HepG2 (cell line): ENCODE data around the gene TEAD1. TPM values are rescaled to one million over a fixed set of nuclear protein-coding genes. Genes with fewer than 3 reads are reported as not detected.

Experiments
- ATAC-seq: fragments of 200-7000 bp; cut with Tn5 transposase; 3 replicates; pipeline ENCODE4 v1.9.1; 2020; ENCODE audit warnings: mild to moderate bottlenecking, moderate library complexity
- BruUV-seq: library from RNA; stranded (reverse); fragments of 400-500 nt; replicated peaks from 2 replicates; lab custom pipeline; 2021; lab: Mats Ljungman, UMichigan
- CTCF ChIA-PET: fragments of 300-600 bp; formaldehyde crosslinking; extraction: SDS; loops from one replicate; lab custom pipeline; 2021; ENCODE audit warnings: low total read pairs, inconsistent platforms, low intra/inter-chr PET ratio; lab: Yijun Ruan, JAX
- POLR2A ChIA-PET: fragments of 350-600 bp; sonication (Branson Sonifier 250); formaldehyde crosslinking; loops from one replicate; lab custom pipeline; 2020; ENCODE audit warnings: antibody characterized with exemption, inconsistent platforms; lab: Yijun Ruan, JAX
- DNase-seq: peaks from one replicate; pipeline ENCODE4 v3.0.0-alpha.2; 2015; ENCODE audit warnings: low spot score
- FAIRE-seq: peaks from 3 replicates; lab custom pipeline; 2011; peaks lifted over from hg19 to GRCh38; lab: Jason Lieb, UNC
- H2AFZ ChIP-seq: one replicate; pipeline ENCODE4 v1.6.1; 2011; ENCODE audit warnings: low read length, inconsistent platforms
- H3K27ac ChIP-seq: fragments of 300-600 bp; 3 replicates; pipeline ENCODE4 v1.8.0; 2011; ENCODE audit warnings: mixed run types, mild to moderate bottlenecking, mixed read lengths, low read length, inconsistent platforms; ENCODE audit not compliant: insufficient read depth; ENCODE audit errors: extremely low read length
- H3K27me3 ChIP-seq, 2 experiments: fragments of 200-600 bp in 1 of 2; 2 replicates in 1 of 2; 3 replicates in 1 of 2; pipeline versions ENCODE4 v1.6.0 to v1.8.0; 2011; ENCODE audit warnings: low read length in 2 of 2, mild to moderate bottlenecking in 2 of 2, moderate library complexity in 2 of 2, inconsistent platforms in 1 of 2; ENCODE audit not compliant: insufficient read depth in 2 of 2, control insufficient read depth in 1 of 2
- H3K36me3 ChIP-seq, 2 experiments: fragments of 200-600 bp in 1 of 2; replicated peaks in 1 of 2; 2 replicates in 1 of 2; 3 replicates in 1 of 2; pipeline versions ENCODE4 v1.5.1 to v1.8.0; 2011; ENCODE audit warnings: low read length in 2 of 2, inconsistent platforms in 1 of 2; ENCODE audit not compliant: insufficient read depth in 2 of 2, control insufficient read depth in 1 of 2
- H3K4me1 ChIP-seq: 2 replicates; pipeline ENCODE4 v1.5.1; 2012; ENCODE audit warnings: low read length, inconsistent platforms; ENCODE audit not compliant: insufficient read depth
- H3K4me2 ChIP-seq: 2 replicates; pipeline ENCODE4 v1.6.0; 2011; ENCODE audit warnings: low read depth, low read length, inconsistent platforms
- H3K4me3 ChIP-seq, 3 experiments: fragments of 200-600 bp in 1 of 3; sonication (generic), shearing (Covaris generic) in 1 of 3; replicated peaks in 1 of 3; 2 replicates each; pipeline ENCODE4 v1.5.1; 2011 to 2016; ENCODE audit warnings: low read length in 3 of 3, inconsistent platforms in 2 of 3, low read depth in 2 of 3, mild to moderate bottlenecking in 2 of 3, control low read depth in 1 of 3, mixed read lengths in 1 of 3; ENCODE audit not compliant: insufficient read depth in 1 of 3
- H3K79me2 ChIP-seq: one replicate; pipeline ENCODE4 v1.6.1; 2011; ENCODE audit warnings: low read length, inconsistent platforms; ENCODE audit not compliant: insufficient read depth
- H3K9ac ChIP-seq: 2 replicates; pipeline ENCODE4 v1.6.0; 2011; ENCODE audit warnings: mild to moderate bottlenecking, low read depth, low read length, inconsistent platforms; ENCODE audit not compliant: insufficient read depth
- H3K9me3 ChIP-seq: 2 replicates; pipeline ENCODE4 v1.5.1; 2012; ENCODE audit warnings: mild to moderate bottlenecking, low read length
- H4K20me1 ChIP-seq: 2 replicates; pipeline ENCODE4 v1.6.0; 2011; ENCODE audit warnings: inconsistent platforms, mild to moderate bottlenecking, low read length, moderate library complexity; ENCODE audit not compliant: insufficient read depth
- BATF2 ChIP-seq: sonication (generic); formaldehyde crosslinking; IDR thresholded peaks from 2 replicates; pipeline ENCODE4 v1.8.0; 2022; ENCODE audit warnings: mild to moderate bottlenecking, missing genetic modification reagents, moderate library complexity
- HIC2 ChIP-seq: sonication (generic); formaldehyde crosslinking; IDR thresholded peaks from 2 replicates; pipeline ENCODE4 v1.9.0; 2022; ENCODE audit warnings: low read depth, missing genetic modification reagents
- IRX3 ChIP-seq: sonication (generic); formaldehyde crosslinking; IDR thresholded peaks from 2 replicates; pipeline ENCODE4 v1.8.1; 2023; ENCODE audit warnings: mild to moderate bottlenecking, low read depth, missing genetic modification reagents, borderline replicate concordance
- ISX ChIP-seq: sonication (generic); formaldehyde crosslinking; conservative IDR thresholded peaks from 2 replicates; pipeline ENCODE4 v1.5.0; 2020; ENCODE audit warnings: missing genetic modification reagents
- MYNN ChIP-seq: sonication (generic); formaldehyde crosslinking; IDR thresholded peaks from 2 replicates; pipeline ENCODE4 v1.4.0; 2020; ENCODE audit warnings: mild to moderate bottlenecking, low read depth, missing genetic modification reagents
- NFIB ChIP-seq: sonication (generic); formaldehyde crosslinking; IDR thresholded peaks from 2 replicates; pipeline ENCODE4 v1.9.0; 2021; ENCODE audit warnings: missing genetic modification reagents, mild to moderate bottlenecking, borderline replicate concordance
- PHF5A ChIP-seq: IDR thresholded peaks from one replicate; pipeline ENCODE4 v1.6.1; 2018; ENCODE audit warnings: low read depth, missing genetic modification reagents; ENCODE audit not compliant: unreplicated experiment
- RXRB ChIP-seq: IDR thresholded peaks from 2 replicates; pipeline ENCODE4 v1.6.1; 2016; ENCODE audit warnings: borderline replicate concordance, missing genetic modification reagents, missing compliant biosample characterization
- TMF1 ChIP-seq: sonication (generic); formaldehyde crosslinking; IDR thresholded peaks from 2 replicates; pipeline ENCODE4 v1.8.1; 2022; ENCODE audit warnings: low read depth, missing genetic modification reagents
- ZNF512B ChIP-seq: sonication (generic); formaldehyde crosslinking; IDR thresholded peaks from 2 replicates; pipeline ENCODE4 v1.5.1; 2020; ENCODE audit warnings: missing genetic modification reagents, mild to moderate bottlenecking, borderline replicate concordance
- ZNF678 ChIP-seq: sonication (generic); formaldehyde crosslinking; IDR thresholded peaks from 2 replicates; pipeline ENCODE4 v1.4.0; 2020; ENCODE audit warnings: mild to moderate bottlenecking, missing genetic modification reagents
- ZSCAN31 ChIP-seq: sonication (generic); formaldehyde crosslinking; IDR thresholded peaks from 2 replicates; pipeline ENCODE4 v1.5.0; 2020; ENCODE audit warnings: low read depth, mild to moderate bottlenecking, missing genetic modification reagents
- ZUFSP ChIP-seq: sonication (generic); formaldehyde crosslinking; IDR thresholded peaks from 2 replicates; pipeline ENCODE4 v1.9.0; 2021; ENCODE audit warnings: missing genetic modification reagents, mild to moderate bottlenecking, borderline replicate concordance
- WGBS: methylation state at CpG from one replicate; pipeline ENCODE4 v1.1.6; 2017; ENCODE audit warnings: low lambda C conversion rate; 5-methylcytosine and 5-hydroxymethylcytosine counted together
- in situ Hi-C: cut with HindIII; loops from 2 replicates; pipeline ENCODE4 v1.10.0; 2017; ENCODE audit warnings: low pct_unique_long_range_greater_than_20kb; ENCODE audit not compliant: extremely low pct_ligation_motif_present
- intact Hi-C: fragments of 100-400 bp; cut with micrococcal nuclease; formaldehyde crosslinking; loops from one replicate; pipeline ENCODE4 v1.10.0; 2022; ENCODE audit not compliant: unreplicated experiment
- polyA plus RNA-seq, 8 experiments: library from polyadenylated mRNA; depleted of rRNA in 3 of 8; stranded (reverse) in 7 of 8; unstranded in 1 of 8; fragments of >200 nt; fragmentation: Illumina TruSeq in 4 of 8; extraction: Trizol in 4 of 8; gene quantifications; 2 replicates each; pipeline versions ENCODE4 v1.2.1 to v1.2.3, GENCODE V29; 2011 to 2016; ENCODE audit warnings: low read depth in 4 of 8, missing spikeins in 1 of 8, mixed read lengths in 1 of 8; ENCODE audit not compliant: insufficient read depth in 1 of 8
- total RNA-seq, 5 experiments: library from RNA; depleted of rRNA; stranded (reverse); fragments of >200 nt; fragmentation: Illumina TruSeq; extraction: Trizol; gene quantifications; 2 replicates each; pipeline ENCODE4 v1.2.3, GENCODE V29; 2016; ENCODE audit warnings: low read depth in 1 of 5
- TF ChIP-seq, protein P1 (sequence below): sonication (generic); formaldehyde crosslinking; IDR thresholded peaks from 2 replicates; pipeline ENCODE4 v1.5.1; 2020; ENCODE audit warnings: missing genetic modification reagents, mild to moderate bottlenecking, borderline replicate concordance
- TF ChIP-seq, protein P2 (sequence below): sonication (generic); formaldehyde crosslinking; conservative IDR thresholded peaks from 2 replicates; pipeline ENCODE4 v1.5.0; 2020; ENCODE audit warnings: missing genetic modification reagents

TEAD1 gene
- total and polyA plus RNA-seq, 2 of the 13 experiments (the other 11 are each of a cell fraction or from before 2014, with no cell fraction given): 20.1 to 30.5 TPM

- no peaks in the 10 kb centered on the region for H4K20me1 ChIP-seq
- no peak overlapping the region for H3K9ac ChIP-seq
- peaks cover 90% of the 10 kb centered on the region for H3K79me2 ChIP-seq
- WGBS: 93% methylated on average over 5 of the region's 5 CpGs
- FAIRE-seq (no peak), DNase-seq (no peak), ATAC-seq (no peak)
- H3K4me1 ChIP-seq: peaks cover 52% of the 10 kb centered on the region
- BruUV-seq: no TSS peak
- no peak overlapping the region for H3K4me2 ChIP-seq
- no peak overlapping the region for H3K4me3 ChIP-seq
- 0 out of 5 replicates have a peak, but pooled peaks cover 0 to 5% of the 10 kb centered on the region in 2 experiments for H3K36me3 ChIP-seq
- ChIA-PET POLR2A (no interaction called here), CTCF (no interaction called here)
- H2AFZ ChIP-seq: no peak overlapping the region
- in situ Hi-C loops (no loop called here), intact Hi-C loops (no loop called here)
- H3K27me3 ChIP-seq: no peaks in the 10 kb centered on the region
- no peaks in the 10 kb centered on the region for H3K9me3 ChIP-seq
- no peak overlapping the region for H3K27ac ChIP-seq
- no peak for TF ChIP-seq IRX3 (CRISPR knock-in tag)
- TF ChIP-seq, protein P1, sequence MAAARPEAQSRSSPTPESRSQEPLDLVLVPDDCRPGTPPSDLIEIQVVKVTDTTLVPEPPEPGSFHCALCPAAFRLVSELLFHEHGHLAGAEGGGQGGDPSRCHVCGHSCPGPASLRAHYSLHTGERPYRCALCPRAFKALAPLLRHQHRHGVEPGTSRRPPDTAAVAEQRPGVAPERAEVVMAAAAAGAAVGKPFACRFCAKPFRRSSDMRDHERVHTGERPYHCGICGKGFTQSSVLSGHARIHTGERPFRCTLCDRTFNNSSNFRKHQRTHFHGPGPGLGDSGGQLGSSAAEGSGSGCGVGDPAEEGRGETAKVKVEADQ (CRISPR knock-in tag): no peak
- TF ChIP-seq NFIB: no peak
- TF ChIP-seq ZNF678: no peak
- TF ChIP-seq, protein P2, sequence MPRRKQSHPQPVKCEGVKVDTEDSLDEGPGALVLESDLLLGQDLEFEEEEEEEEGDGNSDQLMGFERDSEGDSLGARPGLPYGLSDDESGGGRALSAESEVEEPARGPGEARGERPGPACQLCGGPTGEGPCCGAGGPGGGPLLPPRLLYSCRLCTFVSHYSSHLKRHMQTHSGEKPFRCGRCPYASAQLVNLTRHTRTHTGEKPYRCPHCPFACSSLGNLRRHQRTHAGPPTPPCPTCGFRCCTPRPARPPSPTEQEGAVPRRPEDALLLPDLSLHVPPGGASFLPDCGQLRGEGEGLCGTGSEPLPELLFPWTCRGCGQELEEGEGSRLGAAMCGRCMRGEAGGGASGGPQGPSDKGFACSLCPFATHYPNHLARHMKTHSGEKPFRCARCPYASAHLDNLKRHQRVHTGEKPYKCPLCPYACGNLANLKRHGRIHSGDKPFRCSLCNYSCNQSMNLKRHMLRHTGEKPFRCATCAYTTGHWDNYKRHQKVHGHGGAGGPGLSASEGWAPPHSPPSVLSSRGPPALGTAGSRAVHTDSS: no peak
- TF ChIP-seq RXRB: no peak
- TF ChIP-seq ZNF512B (CRISPR knock-in tag): no peak
- TF ChIP-seq HIC2 (CRISPR knock-in tag): no peak
- no peak for TF ChIP-seq ISX (CRISPR knock-in tag)
- TF ChIP-seq ZSCAN31 (CRISPR knock-in tag): no peak
- TF ChIP-seq MYNN (CRISPR knock-in tag): no peak
- TF ChIP-seq TMF1 (CRISPR knock-in tag): no peak
- no peak for TF ChIP-seq PHF5A (CRISPR knock-in tag)
- TF ChIP-seq ZUFSP (CRISPR knock-in tag): no peak
- TF ChIP-seq BATF2 (CRISPR knock-in tag): no peak
Measured at GRCh38 chr11:12698048-12698447, 23.8 kb downstream of the TEAD1 start.
